Erythroblast (primary cell): Measurements from ENCODE around the gene PSMB10.

Experiments
- GATA1 ChIP-seq: IDR thresholded peaks from 2 replicates; pipeline ENCODE4 v1.6.1; 2011; ENCODE audit warnings: low read depth, mild to moderate bottlenecking, control low read depth, low read length, moderate library complexity
- POLR2A ChIP-seq: IDR thresholded peaks from 2 replicates; pipeline ENCODE4 v1.6.1; 2011; ENCODE audit warnings: mild to moderate bottlenecking, low read length

DNA sequence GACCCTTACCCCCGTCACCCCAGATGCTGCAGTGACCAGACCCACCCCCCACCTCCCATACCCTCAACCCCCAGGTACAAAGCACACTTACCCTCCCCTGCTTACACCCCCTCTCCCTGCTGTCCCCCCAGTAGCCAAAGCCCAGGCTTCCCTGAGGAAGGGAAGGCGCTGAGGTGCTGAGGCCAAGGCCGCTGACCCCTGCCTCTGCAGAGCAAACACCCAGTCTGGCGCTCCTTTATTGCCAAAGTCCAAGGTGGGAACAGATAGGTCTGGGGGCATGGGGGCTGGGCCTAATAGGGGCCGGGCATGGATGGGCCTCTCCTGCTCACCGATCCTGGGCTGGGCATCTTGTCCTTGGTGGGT is 6.6 kb upstream of the PSMB10 start:
- TF ChIP-seq POLR2A (no peak), GATA1 (no peak)
